ENCODE measurements around the gene DAO.

DAO gene

GRCh38 chr12:108918960-108919642, 39.2 kb downstream of the DAO start:
- DNase-seq (ENCODE audit: low spot score) = no peak

DNA sequence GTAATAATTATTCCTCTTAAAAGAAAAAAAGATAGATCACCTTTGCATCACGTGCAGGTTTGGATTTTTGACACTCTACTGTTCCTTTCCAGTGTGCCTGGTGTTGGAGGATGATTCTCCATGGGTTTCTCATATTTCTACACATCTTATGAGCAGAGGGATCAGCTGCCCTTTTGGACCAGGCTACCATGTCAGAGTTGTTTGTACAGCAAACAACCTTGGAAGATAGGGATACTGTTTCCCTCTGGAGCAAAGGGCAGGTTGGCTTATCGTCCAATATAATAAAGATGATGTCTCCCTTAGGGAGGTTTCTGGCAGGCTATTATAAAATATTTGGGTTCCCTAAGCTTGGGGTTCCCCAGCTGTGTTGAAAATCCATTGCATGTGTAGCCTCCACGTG, 42.1 kb downstream of the DAO start:
- DNase-seq (ENCODE audit: low spot score) = no peak

GRCh38 chr12:108922918-108923317, 43.0 kb downstream of the DAO start:
- DNase-seq (ENCODE audit: low spot score) = no peak

DNA sequence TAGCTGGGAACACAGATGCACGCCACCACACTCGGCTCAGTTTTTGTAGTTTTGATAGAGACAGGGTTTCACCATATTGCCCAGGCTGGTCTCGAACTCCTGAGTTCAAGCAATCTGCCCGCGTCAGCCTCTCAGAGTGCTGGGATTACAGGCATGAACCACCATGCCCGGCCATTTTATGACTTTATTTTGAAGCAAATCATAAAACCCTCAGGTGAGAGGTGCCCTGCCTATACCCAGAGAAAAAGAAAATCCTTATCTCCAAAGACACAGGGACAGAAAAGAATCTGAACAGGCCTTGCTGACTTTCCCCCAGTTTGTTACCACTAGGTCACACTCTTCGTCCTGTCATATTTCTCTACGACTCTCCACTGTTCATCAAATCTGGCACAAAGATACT, 48.8 kb downstream of the DAO start:
- DNase-seq (ENCODE audit: low spot score) = no peak

DNA sequence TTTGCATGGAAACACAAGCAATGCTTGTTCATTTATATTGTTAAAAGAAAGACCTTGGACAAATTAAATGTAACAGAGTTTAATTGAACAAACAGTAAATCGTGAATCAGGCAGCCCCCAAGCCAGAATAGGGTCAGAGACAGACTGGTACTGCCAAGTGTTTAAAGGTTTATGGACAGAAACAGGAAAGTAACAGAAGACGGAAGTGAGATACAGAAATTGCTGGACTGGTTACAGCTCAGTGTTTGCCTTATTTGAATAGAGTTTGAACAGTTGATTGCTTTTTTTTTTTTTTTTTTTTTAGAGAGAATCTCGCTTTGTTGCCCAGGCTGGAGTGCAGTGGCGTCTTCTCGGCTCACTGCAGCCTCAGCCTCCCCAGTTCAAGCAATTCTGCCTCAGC, 50.3 kb downstream of the DAO start:
- DNase-seq (ENCODE audit: low spot score) = no peak

GRCh38 chr12:108930756-108931155, 50.9 kb downstream of the DAO start:
- DNase-seq (ENCODE audit: low spot score) = no peak

- no peak for DNase-seq (ENCODE audit: low spot score)
Measured at GRCh38 chr12:108933949-108934348, 54.1 kb downstream of the DAO start.

DNA sequence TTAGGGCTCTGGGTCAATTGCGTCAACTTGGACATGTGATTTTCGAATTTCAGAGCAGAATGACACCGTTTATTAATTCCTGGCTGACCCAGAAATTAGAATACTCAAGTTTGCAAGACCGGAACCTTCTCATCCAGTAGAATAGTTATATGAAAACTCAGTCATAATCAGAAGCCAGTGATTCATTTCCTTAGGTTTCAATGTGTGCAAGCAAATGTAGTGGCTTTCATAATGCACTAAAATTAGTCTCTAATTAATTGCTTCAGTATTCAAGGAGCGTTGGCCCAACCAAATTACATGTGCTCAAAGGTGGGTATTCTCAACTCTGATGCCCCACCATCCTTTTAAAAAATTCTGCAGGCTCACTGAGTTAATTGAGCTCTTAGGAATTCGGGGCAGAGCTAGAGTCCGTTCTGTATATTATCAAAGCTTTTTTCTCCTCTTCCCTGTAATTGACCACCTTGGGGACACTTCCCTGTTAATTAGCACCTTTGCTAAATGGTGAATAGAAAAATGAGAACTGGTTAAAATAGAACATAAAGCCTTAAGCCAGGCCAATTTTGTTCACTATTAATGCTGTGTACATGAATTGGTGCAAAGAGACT, 55.4 kb downstream of the DAO start:
- no peak for DNase-seq (ENCODE audit: low spot score)

GRCh38 chr12:108938247-108938924, 58.5 kb downstream of the DAO start:
- DNase-seq (ENCODE audit: low spot score) = no peak

- no peak for DNase-seq (ENCODE audit: low spot score)
Measured at GRCh38 chr12:108939594-108939993, 59.7 kb downstream of the DAO start.

DNA sequence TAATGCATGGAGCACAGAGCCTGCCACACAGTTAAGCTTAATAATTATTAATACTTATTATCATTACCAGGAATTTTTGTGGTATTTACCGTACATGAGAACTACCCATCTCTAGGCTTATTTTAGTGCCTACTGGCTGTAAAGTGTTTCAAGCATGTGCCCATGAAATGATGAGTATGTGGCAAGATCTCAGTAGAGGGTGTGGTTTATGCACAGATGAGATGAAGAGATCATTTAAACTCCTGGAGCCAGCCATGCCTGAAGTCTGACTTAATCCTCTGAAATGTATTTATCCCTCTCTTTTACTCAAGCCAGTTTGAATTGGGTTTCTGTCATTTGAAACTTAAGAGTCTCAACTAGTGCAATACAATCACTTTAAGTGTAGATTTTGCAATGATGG, 60.2 kb downstream of the DAO start:
- DNase-seq (ENCODE audit: low spot score) = no peak

- no peak for DNase-seq (ENCODE audit: low spot score)
Measured at GRCh38 chr12:108947097-108947496, 67.2 kb downstream of the DAO start.

- no peak for DNase-seq (ENCODE audit: low spot score)
Measured at GRCh38 chr12:108948367-108948766, 68.5 kb downstream of the DAO start.

GRCh38 chr12:108949976-108950375, 70.1 kb downstream of the DAO start:
- DNase-seq (ENCODE audit: low spot score) = no peak
